GM21367 (cell line): Measurements from ENCODE around the gene DUOXA1.
A peak's percentile ranks its signal among the peaks of the same experiment; 100 is the strongest.

Experiments used
- ATAC-seq: cut with Tn5 transposase; IDR thresholded peaks from one replicate; pipeline ENCODE4 v1.9.1; 2021; ENCODE audit not compliant: unreplicated experiment

The DUOXA1 gene

GRCh38 chr15:45133561-45133920, 3.9 kb upstream of the DUOXA1 start:
- ATAC-seq, result no peak

DNA sequence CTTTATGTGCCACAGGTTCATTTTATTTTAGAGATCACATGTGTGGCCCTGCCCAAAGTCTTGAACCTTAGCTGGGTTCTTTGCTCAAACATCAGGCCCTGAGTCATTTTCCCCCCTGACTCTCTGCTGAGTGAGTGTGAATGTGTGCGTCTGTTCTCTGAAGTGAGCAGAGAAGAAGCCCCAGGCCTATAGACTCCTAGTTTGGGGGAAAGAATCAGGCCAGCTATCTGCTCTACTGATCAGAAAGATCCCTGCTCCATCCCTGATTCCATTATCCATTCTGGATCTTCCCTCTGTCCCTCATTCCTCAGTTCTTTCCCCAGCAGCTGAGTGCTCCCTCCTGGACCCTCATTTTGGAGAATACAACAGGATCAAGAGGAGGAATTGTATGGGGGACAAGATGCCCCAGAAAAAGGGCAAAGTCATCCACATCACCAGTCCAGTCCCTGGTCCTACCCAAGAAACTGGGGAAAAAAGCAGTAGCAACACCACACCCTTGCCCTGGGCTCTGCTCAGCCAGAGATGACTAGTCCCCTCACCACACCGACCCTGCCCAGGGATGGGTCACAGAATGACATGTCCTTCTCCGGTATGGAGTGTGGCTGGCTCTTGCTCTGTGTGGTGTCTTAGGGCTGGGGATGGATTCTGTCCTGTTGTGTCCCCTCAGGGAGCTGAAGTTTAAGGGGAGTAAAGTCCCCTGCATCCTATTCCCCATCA, 3.3 kb upstream of the DUOXA1 start:
- ATAC-seq, result no peak

DNA sequence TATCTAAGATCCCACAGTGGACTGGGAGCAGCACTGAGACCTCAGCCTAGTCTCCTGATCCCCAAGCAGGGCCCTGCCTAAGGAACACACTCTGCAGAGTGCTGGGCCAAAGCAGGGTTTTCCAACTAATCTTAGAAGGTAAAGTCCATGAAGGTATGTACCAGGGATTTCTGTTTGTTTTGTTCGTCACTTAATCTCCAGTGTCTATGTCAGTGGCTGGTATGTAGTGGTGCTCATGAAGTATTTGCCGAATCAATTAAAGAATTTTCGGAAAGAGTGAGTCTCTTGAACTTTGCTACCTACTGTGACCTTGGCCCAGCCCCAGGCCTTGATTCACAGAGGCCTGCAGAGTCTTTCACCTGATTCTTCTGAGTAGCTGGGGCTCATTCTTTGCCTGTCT, 1.8 kb upstream of the DUOXA1 start:
- no peak for ATAC-seq

- no peak for ATAC-seq
Observed at GRCh38 chr15:45130291-45131000, 767 bp upstream of the DUOXA1 start.

DNA sequence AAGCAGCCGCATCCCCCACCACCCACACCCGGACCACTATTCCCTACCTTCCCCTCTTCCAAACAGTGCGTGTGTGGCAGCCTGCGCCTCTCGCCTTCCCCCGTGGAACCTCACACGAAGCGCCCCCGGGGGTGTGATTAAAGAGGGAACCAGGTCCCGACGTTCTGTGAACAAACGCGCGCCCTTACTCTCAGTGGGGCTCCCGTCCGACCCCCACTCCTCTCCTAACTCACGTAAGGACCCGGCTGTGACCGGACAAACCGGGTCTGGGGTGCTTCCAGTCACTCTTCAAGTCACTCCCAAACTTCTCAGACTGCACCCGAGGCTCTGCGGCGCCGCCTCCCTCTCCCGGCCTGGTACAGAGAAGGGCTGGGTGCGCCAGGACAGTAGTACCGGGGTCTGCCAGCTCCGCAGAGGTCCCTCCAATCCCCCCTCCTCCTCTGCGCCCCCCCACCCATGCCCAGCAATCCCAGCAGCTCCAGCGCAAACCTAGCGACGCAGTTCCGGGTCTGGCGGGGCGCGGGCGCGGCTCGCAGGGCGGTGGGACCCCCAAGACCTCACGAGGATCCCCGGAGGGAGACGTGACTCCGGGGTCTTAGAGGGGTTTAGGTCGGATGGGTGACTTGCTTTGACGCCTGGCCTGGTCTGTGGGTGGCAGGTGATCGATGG, 574 bp downstream of the DUOXA1 start:
- no peak for ATAC-seq

DNA sequence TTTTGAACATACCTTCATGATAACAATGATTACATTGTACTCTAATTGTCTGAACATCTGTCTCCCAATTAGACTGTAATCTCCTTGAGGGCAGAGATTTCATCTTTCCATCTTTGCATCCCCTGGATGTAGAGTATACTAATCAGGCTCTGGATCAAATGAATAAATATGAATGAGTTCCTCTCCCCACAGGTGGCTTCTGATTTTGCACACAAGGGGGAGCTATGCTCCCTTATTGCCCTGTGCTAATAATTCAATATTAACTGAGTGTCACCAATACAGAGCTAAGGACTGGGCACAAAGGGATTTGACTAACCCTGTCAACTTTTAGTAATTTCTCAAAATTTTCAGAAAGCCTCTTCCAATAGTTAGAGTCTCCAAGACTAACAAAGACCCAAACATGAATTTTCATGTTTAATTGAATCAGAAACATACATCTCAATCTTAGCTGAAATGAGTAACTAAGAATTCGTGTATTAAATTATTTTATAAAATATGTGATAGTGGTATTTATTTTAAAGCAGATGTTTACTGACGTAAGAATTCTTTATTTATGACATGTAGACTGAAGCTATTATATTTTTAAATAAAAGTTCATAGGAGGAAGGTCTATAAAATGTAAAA, 3.0 kb downstream of the DUOXA1 start:
- ATAC-seq, result no peak

GRCh38 chr15:45123397-45123796, 6.3 kb downstream of the DUOXA1 start:
- ATAC-seq, result no peak

DNA sequence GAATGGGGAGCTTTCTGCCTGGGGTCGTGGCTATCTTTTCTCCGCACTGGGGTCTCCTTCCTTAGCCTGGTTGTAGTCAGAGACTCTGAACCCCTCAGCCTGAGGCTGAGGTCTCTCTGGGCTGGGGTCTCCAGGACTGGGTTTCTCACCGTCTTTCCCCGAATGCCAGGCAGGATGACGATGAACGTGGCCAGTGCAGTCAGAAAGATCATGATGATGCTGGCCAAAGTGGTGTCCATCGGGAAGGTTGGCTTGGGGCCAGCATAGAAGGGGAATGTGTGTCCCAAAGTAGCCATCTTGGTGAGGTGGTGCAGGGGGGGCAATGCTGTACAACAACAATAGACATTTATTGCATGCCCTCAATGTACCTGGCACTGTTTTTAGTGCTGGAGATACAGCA, 7.0 kb downstream of the DUOXA1 start:
- no peak for ATAC-seq

GRCh38 chr15:45121706-45122417, 7.8 kb downstream of the DUOXA1 start:
- no peak for ATAC-seq

GRCh38 chr15:45121020-45121419, 8.7 kb downstream of the DUOXA1 start:
- ATAC-seq, result no peak

DNA sequence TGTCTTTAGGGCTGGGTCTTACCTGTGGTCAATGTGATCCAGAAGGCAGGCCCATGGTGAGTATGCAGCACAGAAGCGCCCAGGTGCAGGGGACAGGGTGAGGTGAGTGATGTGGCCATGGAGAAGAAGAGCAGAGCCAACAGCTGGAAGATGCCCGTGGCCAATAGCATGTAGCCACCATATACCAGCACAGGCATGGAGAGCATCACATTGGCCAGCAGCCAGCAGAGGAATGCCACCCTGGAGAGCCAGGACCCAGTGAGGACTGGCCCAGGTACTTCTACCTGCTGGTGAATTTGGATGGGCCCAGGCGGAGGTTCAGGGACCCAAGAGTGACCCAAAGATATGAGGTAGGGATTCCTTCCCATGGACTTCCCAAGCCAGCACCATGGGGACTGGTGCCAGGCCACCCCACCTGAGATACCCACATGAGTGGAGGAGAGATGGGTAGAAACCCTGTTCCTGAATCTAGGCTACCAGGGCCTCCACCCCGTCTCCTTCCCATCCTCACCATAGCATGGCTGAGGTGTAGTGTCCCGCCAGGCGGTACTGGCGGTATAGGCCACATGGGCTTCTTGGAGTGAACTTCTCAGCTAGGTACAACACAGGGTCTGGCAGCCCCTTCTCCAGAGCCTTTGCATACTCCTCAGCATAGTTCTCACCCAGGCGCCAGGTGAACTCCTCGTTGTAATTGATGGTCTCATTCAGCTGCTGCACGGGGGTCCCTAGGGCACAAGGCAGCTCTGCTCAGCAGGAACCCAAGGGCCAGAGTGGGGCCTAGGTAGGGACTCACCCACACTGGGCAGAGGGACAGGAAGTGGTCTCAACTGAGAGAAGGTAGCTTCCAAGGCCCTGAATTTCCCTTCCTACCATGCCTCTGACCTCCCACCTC, 9.4 kb downstream of the DUOXA1 start:
- no peak for ATAC-seq

DNA sequence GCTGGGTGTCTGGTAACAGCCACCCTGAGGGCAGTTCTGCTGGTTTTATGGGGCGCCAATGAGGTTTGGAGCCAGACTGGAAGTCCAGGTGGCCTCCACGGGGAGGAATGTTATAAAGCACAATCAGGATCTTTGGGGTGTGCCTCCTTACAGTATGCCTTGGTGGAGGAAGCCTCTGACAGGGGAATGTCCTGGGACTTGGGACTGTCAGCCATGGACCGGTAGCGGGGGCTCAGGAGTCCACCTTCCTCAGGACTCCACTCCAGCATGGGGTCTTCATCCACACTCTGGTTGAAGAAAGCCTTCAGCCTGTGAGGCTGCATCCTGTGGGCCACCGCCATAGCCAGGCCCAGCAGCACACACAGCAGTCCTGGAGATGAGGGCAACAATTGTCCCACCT, 10.7 kb downstream of the DUOXA1 start:
- no peak for ATAC-seq

DNA sequence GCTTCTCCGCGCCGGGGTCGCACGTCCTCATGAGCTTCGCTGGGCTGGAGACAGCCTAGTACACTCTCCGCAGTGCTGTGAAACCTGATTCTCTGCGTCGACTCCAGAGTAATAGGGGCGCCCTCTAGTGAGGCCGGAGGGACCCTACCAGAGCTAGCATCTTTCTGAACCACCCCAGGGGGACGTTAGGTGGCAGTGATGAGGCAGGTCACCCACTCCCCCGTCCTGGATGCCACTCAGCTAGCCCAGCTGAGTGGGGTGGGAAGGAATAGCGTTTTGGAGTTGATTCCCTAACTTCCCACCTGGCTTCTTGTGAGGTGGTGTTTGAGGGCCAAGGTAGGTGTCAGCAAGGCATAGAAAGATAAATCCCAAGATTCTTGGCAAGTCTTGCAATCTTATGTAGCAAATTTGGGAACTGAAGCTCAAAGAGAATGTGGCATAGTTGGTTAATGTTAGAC, 11.5 kb downstream of the DUOXA1 start:
- ATAC-seq, result peak; percentile 87

DNA sequence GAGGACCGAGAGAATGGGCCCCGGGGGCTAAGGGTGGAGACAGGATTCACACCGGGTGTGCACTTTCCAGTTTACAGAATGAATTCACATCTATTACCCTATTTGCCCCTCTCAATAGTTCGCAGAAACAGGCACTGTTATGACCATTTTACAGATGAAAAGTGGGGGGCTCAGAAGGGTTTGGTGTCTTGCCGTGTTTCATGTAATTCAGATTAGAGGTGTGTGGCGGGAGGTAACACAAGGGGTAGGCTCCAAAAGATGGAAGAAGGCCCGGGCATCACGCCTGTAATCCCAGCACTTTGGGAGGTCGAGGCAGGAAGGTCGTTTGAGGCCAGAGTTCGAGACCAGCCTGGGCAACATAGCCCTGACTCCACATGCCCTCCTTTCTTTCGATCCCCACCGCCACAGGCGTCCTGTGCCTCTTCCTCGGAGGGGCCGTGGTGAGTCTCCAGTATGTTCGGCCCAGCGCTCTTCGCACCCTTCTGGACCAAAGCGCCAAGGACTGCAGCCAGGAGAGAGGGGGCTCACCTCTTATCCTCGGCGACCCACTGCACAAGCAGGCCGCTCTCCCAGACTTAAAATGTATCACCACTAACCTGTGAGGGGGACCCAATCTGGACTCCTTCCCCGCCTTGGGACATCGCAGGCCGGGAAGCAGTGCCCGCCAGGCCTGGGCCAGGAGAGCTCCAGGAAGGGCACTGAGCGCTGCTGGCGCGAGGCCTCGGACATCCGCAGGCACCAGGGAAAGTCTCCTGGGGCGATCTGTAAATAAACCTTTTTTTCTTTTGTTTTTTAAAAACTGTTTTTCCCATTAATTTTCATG, 12.2 kb downstream of the DUOXA1 start:
- no peak for ATAC-seq

DNA sequence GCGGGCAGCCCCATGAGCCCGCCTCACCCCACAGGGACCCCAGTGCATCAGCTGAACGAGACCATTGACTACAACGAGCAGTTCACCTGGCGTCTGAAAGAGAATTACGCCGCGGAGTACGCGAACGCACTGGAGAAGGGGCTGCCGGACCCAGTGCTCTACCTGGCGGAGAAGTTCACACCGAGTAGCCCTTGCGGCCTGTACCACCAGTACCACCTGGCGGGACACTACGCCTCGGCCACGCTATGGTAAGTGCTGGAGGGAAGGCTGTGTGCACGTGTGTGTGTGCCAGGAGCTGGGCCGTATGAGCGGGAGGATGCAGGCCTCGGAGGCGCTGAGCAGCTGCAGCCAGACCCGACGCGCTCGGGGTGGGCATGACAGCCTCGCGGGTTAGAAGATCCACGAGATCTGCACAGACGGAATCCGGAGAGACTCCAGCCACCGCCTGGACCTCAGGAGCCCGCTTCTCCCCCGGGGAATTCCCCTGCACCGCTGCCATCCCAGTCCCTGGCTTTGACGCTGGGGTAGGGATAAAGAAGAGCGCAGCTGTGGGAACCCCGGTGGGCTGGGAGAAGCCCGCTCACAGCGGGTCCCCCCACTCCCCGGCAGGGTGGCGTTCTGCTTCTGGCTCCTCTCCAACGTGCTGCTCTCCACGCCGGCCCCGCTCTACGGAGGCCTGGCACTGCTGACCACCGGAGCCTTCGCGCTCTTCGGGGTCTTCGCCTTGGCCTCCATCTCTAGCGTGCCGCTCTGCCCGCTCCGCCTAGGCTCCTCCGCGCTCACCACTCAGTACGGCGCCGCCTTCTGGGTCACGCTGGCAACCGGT, 13.0 kb downstream of the DUOXA1 start:
- no peak for ATAC-seq

GRCh38 chr15:45116006-45116481, 13.6 kb downstream of the DUOXA1 start:
- ATAC-seq, result no peak

- ATAC-seq, result no peak
Observed at GRCh38 chr15:45115312-45115820, 14.3 kb downstream of the DUOXA1 start.

GRCh38 chr15:45114751-45115085, 15.0 kb downstream of the DUOXA1 start:
- no peak for ATAC-seq
